ENCODE measurements around the gene AKNA. TPM values are rescaled to one million over a fixed set of nuclear protein-coding genes. Genes with fewer than 3 reads are reported as not detected.

AKNA gene
- polyA plus RNA-seq, 1 experiment, result 7.0 TPM

DNA sequence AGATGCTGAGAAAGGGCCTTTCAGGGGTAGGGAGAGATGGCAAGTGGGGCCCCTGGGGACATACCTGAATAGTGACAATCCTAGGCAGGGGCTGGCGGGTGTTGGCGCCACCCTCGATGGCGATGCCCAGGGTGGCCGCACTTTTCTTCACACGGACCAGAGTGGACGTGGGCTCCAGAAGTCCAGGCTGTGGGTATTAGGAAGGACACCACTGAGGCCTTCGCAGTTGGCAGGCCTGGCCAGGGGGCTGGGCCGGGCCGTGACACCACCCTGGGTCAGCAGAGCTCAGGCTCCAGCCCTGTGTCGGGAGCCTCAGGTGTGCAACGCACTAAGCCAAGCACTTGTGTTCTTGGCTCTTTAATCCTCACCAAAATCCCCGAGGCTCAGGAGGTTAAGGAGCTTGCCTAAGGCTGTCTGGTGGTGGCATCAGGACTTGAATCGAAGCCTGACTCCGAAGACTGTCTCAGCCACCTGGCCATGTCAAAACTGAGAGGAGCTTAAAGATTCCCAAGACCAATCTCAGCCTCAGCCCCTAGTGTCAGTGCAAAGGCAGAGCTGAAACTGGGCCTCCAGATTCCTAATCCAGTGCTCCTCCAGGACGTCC, 15.5 kb upstream of the AKNA start:
- ChIA-PET CTCF (interaction anchor here (0.8 to 5.5 kb wide), 5 partner anchors 14 to 611 kb away, joined by 3 to 177 read pairs (median 3); no protein-coding TSS in a partner anchor), POLR2A (no interaction called here)
- Histone ChIP-seq H3K27ac (ENCODE audit: low read depth, low read length) (no peak overlapping the region), H3K27me3 (ENCODE audit: control insufficient read depth, insufficient read depth, low read length) (no peaks in the 10 kb centered on the region), H3K4me3 (ENCODE audit: low read depth, low read length) (no peak overlapping the region), H3K9me3 (ENCODE audit: control insufficient read depth, insufficient read depth, low read length) (no peaks in the 10 kb centered on the region; the same call in 1 of the 2 replicates)
- TF ChIP-seq, protein P1, sequence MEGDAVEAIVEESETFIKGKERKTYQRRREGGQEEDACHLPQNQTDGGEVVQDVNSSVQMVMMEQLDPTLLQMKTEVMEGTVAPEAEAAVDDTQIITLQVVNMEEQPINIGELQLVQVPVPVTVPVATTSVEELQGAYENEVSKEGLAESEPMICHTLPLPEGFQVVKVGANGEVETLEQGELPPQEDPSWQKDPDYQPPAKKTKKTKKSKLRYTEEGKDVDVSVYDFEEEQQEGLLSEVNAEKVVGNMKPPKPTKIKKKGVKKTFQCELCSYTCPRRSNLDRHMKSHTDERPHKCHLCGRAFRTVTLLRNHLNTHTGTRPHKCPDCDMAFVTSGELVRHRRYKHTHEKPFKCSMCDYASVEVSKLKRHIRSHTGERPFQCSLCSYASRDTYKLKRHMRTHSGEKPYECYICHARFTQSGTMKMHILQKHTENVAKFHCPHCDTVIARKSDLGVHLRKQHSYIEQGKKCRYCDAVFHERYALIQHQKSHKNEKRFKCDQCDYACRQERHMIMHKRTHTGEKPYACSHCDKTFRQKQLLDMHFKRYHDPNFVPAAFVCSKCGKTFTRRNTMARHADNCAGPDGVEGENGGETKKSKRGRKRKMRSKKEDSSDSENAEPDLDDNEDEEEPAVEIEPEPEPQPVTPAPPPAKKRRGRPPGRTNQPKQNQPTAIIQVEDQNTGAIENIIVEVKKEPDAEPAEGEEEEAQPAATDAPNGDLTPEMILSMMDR (IDR thresholded peaks at IDR 0.05; ENCODE audit: low read depth, low read length), result no peak
- no peak for DNase-seq (ENCODE audit: low read depth, low spot score)

DNA sequence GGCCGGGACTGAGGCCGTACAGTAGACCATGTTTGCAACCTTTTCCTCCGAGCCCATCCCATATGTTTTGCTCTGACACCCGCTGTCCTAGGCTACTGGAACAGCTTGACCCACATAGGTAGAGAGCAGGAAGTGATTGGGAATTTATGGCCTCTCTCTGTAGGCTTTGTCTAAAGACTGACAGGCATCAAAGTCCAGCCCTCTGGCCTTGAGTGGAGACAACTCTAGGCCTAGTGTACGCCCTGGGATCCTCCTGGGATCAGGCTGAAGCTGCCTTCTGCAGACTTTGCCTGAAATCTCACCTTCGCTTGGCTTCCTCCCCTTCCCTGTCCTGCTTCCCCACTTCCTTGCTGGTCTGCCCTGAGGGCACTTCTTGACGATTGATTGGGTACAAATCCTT, 13.6 kb upstream of the AKNA start:
- TF ChIP-seq, protein P1 (IDR thresholded peaks at IDR 0.05; ENCODE audit: low read depth, low read length), result no peak
- no peaks in the 10 kb centered on the region for H3K27me3 ChIP-seq (ENCODE audit: control insufficient read depth, insufficient read depth, low read length)
- ChIA-PET POLR2A (interaction anchor here (0.5 kb wide), 1 partner anchor 165 kb away, joined by 3 read pairs; no protein-coding TSS in a partner anchor), CTCF (no interaction called here)
- H3K9me3 ChIP-seq (ENCODE audit: control insufficient read depth, insufficient read depth, low read length), result no peaks in the 10 kb centered on the region; the same call in 1 of the 2 replicates
- no peak overlapping the region for H3K4me3 ChIP-seq (ENCODE audit: low read depth, low read length)
- no peak for DNase-seq (ENCODE audit: low read depth, low spot score)
- no peak overlapping the region for H3K27ac ChIP-seq (ENCODE audit: low read depth, low read length)

DNA sequence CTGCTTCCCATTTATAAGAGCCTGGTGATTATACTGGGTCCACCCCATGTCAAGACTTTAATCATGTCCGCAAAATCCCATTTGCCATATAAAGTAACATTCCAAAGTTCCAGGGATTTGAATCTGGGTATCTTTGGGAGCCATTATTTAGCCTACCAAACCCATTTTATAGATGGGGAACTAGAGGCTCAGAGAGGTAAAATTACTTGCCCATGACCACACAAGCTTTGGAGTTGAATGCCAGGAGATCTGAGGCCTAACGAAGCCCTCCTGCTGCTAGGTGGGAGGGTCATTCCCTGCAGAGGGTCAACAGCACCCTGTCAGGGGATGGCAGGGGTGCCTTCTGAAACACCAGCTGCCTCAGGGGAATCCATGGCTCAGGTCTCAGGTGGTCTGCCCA, 13.0 kb upstream of the AKNA start:
- Histone ChIP-seq H3K27me3 (ENCODE audit: control insufficient read depth, insufficient read depth, low read length) (no peaks in the 10 kb centered on the region), H3K4me3 (ENCODE audit: low read depth, low read length) (no peak overlapping the region), H3K9me3 (ENCODE audit: control insufficient read depth, insufficient read depth, low read length) (no peaks in the 10 kb centered on the region; the same call in 1 of the 2 replicates), H3K27ac (ENCODE audit: low read depth, low read length) (no peak overlapping the region)
- ChIA-PET CTCF (interaction anchor here (1.0 kb wide), 1 partner anchor 34 kb away, joined by 4 read pairs; no protein-coding TSS in a partner anchor), POLR2A (interaction anchor here (0.5 to 0.6 kb wide), 2 partner anchors 165 to 198 kb away, joined by 3 to 4 read pairs; no protein-coding TSS in a partner anchor)
- TF ChIP-seq, protein P1 (IDR thresholded peaks at IDR 0.05; ENCODE audit: low read depth, low read length), result no peak
- no peak for DNase-seq (ENCODE audit: low read depth, low spot score)

DNA sequence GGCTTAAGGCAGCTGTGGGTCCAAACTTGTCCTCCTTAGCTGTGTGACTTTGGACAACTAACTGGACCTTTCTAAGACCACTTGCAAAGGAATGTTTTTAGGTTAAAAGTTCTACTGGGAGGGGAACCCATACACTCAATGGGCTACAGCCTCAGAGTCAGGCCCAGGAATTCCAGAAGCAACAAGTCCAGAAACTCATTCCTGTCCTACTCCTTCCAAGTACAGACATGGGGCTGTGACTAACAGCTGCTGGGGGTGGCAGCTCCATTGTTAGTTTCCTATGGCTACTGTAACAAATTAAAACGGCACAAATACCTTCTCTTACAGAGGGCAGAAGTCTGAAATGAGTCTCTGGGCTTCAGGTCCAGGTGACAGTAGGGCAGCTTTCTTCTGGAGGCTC, 12.4 kb upstream of the AKNA start:
- ChIA-PET CTCF (interaction anchor here (0.8 to 1.0 kb wide), 2 partner anchors 34 to 88 kb away, joined by 3 to 4 read pairs; no protein-coding TSS in a partner anchor), POLR2A (no interaction called here)
- Histone ChIP-seq H3K4me3 (ENCODE audit: low read depth, low read length) (no peak overlapping the region), H3K9me3 (ENCODE audit: control insufficient read depth, insufficient read depth, low read length) (no peaks in the 10 kb centered on the region; the same call in 1 of the 2 replicates), H3K27me3 (ENCODE audit: control insufficient read depth, insufficient read depth, low read length) (no peaks in the 10 kb centered on the region), H3K27ac (ENCODE audit: low read depth, low read length) (no peak overlapping the region)
- TF ChIP-seq, protein P1 (IDR thresholded peaks at IDR 0.05; ENCODE audit: low read depth, low read length), result no peak
- DNase-seq (ENCODE audit: low read depth, low spot score), result no peak

DNA sequence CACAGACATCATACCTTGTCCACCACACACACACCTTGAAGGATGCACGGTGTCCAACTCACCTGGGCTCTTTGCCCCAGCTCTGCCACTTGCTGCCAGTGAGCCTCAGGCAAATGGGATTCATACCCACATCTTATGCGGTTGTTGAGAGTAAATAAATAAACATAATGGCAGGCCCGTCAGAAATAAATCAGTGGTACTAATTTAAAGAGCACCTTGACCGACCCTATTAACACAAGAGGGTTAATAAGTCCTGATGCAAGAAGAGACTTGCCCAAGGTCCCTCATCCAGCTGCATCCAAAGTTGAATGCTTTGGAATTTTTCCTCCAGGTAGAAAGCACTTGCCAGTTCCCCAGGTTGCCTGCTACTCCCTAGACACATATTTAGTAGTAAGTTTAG, 11.6 kb upstream of the AKNA start:
- no peak for DNase-seq (ENCODE audit: low read depth, low spot score)
- Histone ChIP-seq H3K27me3 (ENCODE audit: control insufficient read depth, insufficient read depth, low read length) (no peaks in the 10 kb centered on the region), H3K27ac (ENCODE audit: low read depth, low read length) (no peak overlapping the region), H3K9me3 (ENCODE audit: control insufficient read depth, insufficient read depth, low read length) (no peaks in the 10 kb centered on the region; the same call in 1 of the 2 replicates), H3K4me3 (ENCODE audit: low read depth, low read length) (no peak overlapping the region)
- CTCF ChIA-PET, result interaction anchor here (0.6 to 0.8 kb wide), 3 partner anchors 20 to 378 kb away, joined by 3 to 5 read pairs (median 4); no protein-coding TSS in a partner anchor
- POLR2A ChIA-PET, result no interaction called here
- TF ChIP-seq, protein P1 (IDR thresholded peaks at IDR 0.05; ENCODE audit: low read depth, low read length), result no peak

Data from AG04450 (cell line).